Stimulated activated CD4-positive, alpha-beta T cell treated with anti-CD3 and anti-CD28 coated beads, TNF-alpha, amount 100 ng/mL, for 4 hours (primary cell): Measurements from ENCODE around the gene SYCE3.

ENCODE experiments used
- DNase-seq, 3 experiments: peaks; one replicate each; pipeline ENCODE4 v3.0.0-alpha.2; 2020; ENCODE audit warnings: low read depth in 3 of 3

SYCE3 gene

DNA sequence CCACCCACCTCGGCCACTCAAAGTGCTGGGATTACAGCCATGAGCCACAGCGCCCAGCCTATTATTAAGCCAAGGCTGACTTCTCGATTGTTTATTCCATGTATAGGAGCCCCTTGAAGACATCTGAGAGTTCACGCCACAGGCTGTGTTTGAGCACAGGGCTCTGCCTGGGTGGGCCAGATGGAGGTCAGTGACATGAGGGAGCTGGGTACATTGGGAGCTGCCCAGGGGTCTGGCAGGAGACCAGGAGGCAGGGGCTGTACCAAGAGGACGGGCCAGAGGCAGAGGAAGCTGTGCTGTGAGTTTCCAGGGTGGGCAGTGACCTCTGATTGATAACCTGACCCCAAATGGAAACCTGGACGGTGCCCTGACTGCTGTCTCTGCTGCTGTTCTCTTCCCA is 60.6 kb downstream of the SYCE3 start:
- no peak for DNase-seq
